ENCODE results near the gene CFAP298.

Gene CFAP298

GRCh38 chr21:32599526-32599925, 12.7 kb downstream of the CFAP298 start:
- no peak for DNase-seq (ENCODE audit: low read depth in 1 of 2, low spot score in 1 of 2)

GRCh38 chr21:32599091-32599490, 13.1 kb downstream of the CFAP298 start:
- DNase-seq (ENCODE audit: low read depth in 1 of 2, low spot score in 1 of 2): no peak

- DNase-seq (ENCODE audit: low read depth in 1 of 2, low spot score in 1 of 2): no peak
These were observed 15.0 kb downstream of the CFAP298 start for GRCh38 chr21:32597205-32597604.

DNA sequence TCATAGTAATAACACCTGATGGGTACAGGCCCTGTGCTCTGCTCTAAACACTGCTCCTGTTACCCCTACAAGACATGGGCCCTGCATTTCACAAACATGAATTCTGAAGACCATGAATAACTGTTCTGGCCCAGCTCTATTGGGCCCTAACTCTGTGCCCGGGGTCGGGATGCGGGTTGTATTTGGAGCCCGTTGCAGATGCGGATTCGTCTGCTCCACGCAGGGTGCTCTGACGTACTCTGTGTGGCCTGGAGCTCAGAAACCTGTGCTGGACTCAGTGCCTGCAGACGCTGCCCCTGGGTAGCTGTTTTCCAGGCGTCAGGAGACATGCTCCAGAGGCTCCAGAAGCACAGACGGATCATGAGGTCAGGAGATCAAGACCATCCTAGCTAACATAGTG, 16.7 kb downstream of the CFAP298 start:
- DNase-seq (ENCODE audit: low read depth in 1 of 2, low spot score in 1 of 2): no peak

DNA sequence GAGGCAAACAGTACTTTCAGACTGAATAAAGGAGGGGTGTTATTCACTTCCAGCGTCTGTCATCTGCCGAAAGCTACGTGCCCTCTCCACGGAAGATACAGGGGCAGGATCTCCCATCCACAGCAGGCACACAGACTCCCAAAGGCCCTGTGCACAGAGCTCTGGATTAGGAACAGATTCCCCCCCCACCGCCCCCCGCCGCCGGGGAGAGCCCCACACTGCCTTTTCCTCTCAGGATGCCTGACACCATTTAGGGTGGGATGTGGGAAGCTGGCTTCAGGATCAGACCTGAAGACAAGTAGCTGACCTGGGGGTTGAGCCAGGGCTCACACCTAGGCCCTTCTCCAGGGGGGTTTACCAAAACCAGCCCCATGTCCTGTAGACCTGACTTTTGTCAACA, 18.5 kb downstream of the CFAP298 start:
- DNase-seq (ENCODE audit: low read depth in 1 of 2, low spot score in 1 of 2): no peak

DNA sequence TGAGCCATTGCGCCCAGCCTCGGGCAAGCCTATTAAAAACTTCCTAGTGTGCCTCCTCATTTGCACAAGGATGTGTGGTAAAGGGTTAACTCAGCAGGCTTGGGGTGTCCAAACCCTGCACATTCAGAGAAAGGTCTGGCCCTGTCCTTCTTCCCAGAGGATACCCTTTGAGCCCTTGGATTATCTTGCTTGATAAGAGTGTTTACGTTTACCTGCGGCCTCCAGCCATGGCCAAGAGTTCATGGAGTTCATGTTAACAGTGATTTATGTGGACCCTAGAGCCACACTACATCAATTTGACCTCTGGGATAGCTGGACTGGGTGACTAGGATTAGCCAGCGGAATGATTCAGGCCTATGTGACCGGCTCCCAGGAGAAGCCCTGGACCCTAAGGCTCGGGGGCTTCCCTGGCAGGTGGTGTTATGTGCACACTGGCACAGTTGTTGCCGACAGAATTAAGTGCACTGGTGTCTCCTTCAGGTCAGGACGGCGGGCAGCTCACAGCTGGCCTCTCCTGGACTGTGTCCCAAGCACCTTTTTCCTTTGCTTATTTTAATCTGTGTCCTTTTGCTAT, 19.2 kb downstream of the CFAP298 start:
- DNase-seq (ENCODE audit: low read depth in 1 of 2, low spot score in 1 of 2): no peak

DNA sequence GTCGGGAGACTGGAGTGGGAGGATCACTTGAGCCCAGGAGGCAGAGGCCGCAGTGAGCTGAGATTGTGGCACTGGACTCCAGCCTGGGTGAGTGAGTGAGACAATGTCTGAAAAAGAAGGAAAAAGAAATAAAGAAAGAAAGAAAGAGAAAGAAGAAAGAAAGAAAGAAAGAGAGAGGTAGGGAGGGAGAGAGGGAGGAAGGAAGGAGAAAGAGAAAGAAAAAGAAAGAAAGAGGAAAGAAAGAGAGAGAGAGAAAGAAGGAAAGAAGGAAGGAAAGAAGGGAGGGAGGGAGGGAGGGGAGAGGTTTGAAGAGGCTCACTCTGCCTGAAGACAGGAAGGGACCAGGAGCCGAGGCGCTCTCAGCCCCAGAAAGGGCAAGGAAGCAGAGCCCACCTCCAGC, 22.0 kb downstream of the CFAP298 start:
- DNase-seq (ENCODE audit: low read depth in 1 of 2, low spot score in 1 of 2): no peak

DNA sequence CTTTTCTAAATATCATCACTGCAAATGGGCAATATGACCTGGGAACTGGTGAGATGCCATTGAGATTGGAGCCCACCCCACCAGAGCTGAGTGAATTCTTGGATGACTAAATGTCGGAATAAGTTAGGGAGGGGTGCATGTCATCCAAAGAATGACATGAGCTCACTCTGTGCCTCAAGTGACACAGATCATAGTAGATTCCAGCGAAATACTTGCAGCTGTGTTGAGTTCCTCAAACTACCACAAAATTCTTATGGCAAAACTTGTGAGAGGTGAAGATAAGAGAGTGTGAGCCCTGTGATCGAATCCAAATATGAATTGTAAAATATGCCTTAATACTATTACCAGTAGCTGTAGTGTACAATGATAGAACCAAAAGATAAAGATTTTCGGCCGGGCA, 24.5 kb downstream of the CFAP298 start:
- DNase-seq (ENCODE audit: low read depth in 1 of 2, low spot score in 1 of 2): no peak

GRCh38 chr21:32587120-32587519, 25.1 kb downstream of the CFAP298 start:
- no peak for DNase-seq (ENCODE audit: low read depth in 1 of 2, low spot score in 1 of 2)

- DNase-seq (ENCODE audit: low read depth in 1 of 2, low spot score in 1 of 2): no peak
These were observed 26.2 kb downstream of the CFAP298 start for GRCh38 chr21:32585970-32586369.

DNA sequence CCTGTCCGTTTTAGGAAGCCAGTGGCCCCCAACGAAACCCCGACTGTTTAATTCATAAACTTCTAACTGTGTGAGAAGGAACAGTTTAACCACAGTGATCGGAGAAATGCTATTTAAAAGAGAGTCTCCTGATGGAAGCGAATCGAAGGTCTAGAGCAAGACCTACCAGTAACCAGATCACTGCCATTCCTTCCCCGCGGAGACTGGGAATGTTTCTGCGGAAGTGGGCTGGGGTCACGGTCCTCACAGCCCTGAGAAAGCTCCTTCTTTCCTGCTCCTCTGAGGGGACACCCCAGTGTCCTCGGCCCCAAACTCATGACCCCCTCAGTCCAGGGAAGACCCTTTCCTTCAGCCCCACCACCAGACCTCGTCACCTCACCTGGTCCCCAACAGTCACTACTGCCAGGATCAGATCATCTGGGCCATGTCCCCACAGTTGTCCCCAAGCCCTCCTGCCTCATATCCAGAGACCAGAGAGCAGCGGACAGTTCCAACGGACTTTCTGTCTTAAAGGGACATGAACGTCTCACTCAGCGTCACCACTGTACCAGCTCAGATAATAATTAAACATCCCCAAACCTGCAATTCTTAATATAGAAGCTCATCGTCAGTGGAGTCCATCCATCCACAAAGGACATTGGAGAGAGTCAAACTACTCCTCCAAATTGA, 27.0 kb downstream of the CFAP298 start, which contains the start of gene TCP10L:
Gene TCP10L (minus strand): TSS at position 482 of the 669 bp plus-strand sequence. CDS start 1,219 bp downstream, outside the sequence.
- DNase-seq (ENCODE audit: low read depth in 1 of 2, low spot score in 1 of 2): no peak

DNA sequence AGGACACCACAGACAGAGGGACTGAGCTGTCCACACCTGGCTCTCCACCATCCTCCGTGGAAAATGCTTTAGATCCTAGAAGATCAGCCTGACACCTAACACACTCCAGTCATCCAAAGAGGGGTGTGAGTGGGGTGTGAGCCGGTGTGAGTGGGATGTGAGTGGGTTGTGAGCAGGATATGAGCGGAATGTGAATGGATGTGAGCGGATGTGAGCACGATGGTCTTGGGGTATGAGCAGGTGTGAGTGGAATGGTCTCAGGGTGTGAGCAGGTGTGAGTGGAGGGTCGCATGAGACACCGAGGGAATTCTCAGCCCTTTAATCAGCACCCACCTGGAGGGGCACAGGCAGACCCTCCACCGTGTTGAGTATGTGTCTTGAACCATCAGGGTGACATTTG, 27.7 kb downstream of the CFAP298 start:
- no peak for DNase-seq (ENCODE audit: low read depth in 1 of 2, low spot score in 1 of 2)

GRCh38 chr21:32581732-32582131, 30.4 kb downstream of the CFAP298 start:
- DNase-seq (ENCODE audit: low read depth in 1 of 2, low spot score in 1 of 2): no peak

- DNase-seq (ENCODE audit: low read depth in 1 of 2, low spot score in 1 of 2): no peak
These were observed 31.2 kb downstream of the CFAP298 start for GRCh38 chr21:32580949-32581348.

DNA sequence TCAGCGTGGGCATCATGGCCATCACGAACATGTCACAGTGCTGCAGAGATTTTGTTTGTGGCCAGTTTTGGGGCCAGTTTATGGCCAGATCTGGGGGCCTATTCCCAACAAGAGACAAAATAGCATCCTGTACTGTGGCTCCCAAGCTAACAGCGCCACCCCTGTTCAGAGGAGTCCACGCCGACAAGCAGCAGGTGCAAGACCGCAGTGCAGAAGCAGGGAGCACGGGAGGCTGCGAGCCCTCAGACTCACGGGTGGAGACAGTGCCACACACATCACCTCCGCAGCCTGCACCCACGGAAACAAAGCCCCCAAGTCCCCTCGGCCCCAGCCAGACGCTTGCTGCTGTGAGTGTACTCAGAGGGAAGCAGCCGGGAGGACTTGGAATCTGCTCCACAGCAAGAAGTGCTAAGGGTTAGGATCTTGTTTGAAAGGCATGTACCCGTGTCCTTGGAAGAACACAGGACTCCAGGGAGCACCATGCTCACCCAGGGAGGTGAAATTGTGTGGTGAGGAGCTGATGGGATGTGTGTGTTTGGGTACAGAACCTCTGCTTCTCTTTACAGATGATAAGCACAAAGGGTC, 34.0 kb downstream of the CFAP298 start:
- no peak for DNase-seq (ENCODE audit: low read depth in 1 of 2, low spot score in 1 of 2)

GRCh38 chr21:32576011-32576410, 36.2 kb downstream of the CFAP298 start:
- no peak for DNase-seq (ENCODE audit: low read depth in 1 of 2, low spot score in 1 of 2)

- no peak for DNase-seq (ENCODE audit: low read depth in 1 of 2, low spot score in 1 of 2)
These were observed 36.9 kb downstream of the CFAP298 start for GRCh38 chr21:32574946-32575925.

GRCh38 chr21:32572574-32573420, 39.4 kb downstream of the CFAP298 start:
- no peak for DNase-seq (ENCODE audit: low read depth in 1 of 2, low spot score in 1 of 2)

- no peak for DNase-seq (ENCODE audit: low read depth in 1 of 2, low spot score in 1 of 2)
These were observed 41.7 kb downstream of the CFAP298 start for GRCh38 chr21:32570456-32570855.
